ENCODE results near the gene AQP7.
"Not testable (repeated sequence)": the region's sequence is repeated elsewhere in the genome, so short reads cannot be mapped to it uniquely, and the experiment has no call there.

The AQP7 gene

GRCh38 chr9:33374634-33375237 lies 27.6 kb downstream of the AQP7 start:
- DNase-seq (ENCODE audit: low spot score), result peak; percentile 90

DNA sequence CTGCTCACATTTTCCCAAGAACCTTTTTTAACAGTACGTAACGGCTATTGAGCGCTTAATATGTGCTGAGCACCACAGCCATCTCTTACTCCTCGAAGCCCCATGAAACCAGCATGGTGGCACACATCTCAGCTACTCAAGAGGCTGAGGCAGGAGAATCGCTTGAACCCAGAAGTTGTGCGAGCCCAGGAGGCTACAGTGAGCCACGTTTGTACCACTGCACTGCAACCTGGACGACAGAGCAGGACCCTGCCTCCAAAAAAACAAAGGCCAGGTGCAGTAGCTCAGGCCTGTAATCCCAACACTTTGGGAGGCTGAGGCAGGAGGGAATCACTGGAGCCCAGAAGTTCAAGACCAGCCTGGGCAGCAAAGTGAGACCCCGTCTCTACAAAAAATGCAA lies 28.2 kb downstream of the AQP7 start:
- DNase-seq (ENCODE audit: low spot score), result no peak

DNA sequence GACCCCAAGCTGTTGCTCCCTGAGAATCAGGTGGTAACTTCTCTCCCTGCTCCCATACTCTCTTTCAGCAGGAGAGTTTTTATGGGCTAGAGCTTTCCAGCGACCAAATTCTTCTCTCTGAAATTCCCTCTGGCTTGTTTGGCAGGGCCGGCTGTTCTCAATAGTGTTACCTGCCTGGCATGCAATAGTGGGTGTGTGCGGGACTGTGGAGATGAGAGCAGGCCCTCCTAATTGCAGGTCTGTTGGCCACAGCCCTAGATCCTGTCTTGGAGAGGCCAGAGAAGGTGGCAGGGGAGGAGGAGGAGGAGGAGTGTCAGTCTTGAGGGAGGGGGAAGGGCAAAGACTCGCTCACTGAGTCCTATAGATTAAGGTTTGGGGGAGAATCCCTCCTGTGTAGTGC lies 29.5 kb downstream of the AQP7 start:
- DNase-seq (ENCODE audit: low spot score), result no peak

- no peak for DNase-seq (ENCODE audit: low spot score)
These were observed 35.3 kb downstream of the AQP7 start for GRCh38 chr9:33366979-33367480.

- DNase-seq (ENCODE audit: low spot score), result not testable (repeated sequence)
These were observed 37.6 kb downstream of the AQP7 start for GRCh38 chr9:33364814-33365213.

DNA sequence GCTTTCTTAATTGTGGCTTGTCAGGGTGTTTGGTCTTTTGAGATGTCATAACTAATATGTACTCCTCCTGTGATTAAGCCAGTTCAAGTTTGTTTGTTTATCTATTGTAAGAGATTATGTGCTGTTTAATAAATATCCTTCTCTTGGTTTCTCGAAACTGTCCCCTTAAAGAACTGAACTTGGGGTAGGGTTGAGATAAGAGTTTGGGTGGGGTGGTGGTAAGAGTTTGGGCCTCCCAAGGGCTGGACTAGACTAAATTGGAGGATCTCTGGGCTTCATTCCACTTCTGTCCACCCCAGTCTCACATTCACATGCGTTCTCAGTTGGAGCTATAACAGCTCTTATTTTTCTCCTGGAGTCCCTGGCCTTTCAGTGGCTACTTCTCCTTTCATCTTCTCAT lies 38.2 kb downstream of the AQP7 start:
- no peak for DNase-seq (ENCODE audit: low spot score)

GRCh38 chr9:33358641-33359040 lies 43.7 kb downstream of the AQP7 start:
- DNase-seq (ENCODE audit: low spot score), result not testable (repeated sequence)

DNA sequence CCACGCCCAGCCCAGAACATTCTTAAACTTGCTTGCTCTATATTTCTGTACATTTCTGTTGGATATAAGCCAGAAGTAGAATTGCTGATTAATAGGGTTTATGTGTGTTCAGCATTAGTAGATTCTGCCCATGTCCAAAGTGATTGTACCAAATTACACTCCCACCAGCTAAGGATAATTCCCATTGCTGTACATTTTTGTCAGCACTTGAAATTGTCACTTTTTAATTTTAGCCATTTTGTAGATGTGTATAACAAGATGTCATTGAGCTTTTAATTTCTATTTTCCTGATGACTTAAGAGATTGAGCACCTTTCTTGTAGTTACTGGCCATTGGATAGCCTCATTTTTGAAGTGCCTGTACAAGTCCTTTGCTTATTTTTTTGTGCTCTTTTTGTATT lies 46.4 kb downstream of the AQP7 start:
- DNase-seq (ENCODE audit: low spot score), result no peak

DNA sequence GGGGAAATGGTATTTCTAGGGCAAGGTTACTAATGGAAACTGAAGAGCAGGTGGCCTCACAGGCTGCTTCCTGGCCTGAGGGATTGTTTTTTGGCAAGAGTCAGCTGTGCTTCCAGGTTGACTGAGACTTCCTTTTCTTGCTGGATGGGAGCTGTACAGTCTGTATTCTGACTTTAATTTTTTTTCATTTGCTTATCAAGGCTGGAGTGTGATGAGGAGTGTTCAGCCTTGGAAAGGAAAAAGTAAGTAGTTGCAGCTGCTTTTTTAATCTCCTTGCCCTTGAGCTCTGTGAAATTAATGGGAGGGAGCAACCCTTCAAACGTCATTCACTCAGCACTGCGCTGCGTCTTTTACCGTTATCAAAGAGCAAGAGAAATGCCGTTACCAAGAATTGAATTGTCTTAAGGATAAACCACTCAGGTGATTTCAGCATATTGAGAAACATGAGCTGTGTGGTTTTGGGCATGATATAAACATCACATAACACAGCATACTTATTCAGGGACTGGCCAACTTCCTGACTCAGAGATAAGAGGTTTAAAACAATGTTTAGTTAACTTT lies 47.6 kb downstream of the AQP7 start:
- peak; percentile 90 for DNase-seq (ENCODE audit: low spot score)

- no peak for DNase-seq (ENCODE audit: low spot score)
These were observed 50.8 kb downstream of the AQP7 start for GRCh38 chr9:33351547-33351946.

DNA sequence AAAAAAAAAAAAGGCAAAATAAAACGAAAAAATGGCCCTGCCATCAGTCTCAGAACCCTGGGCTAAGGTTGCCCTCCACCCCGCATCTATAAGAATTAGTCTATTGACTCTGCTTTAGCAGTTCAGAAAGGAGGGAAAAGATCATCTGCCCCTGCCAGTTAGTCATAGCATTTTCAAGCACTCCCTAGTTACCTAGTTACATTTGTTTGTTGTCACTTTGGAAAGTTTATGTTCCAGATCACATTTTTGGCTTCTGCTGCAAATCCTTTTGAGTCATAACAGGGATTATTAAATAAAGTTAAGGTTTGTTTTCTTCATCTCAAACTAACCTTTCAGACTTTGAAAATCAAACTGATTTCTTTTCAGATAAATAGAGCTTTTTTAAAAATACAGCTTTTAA lies 52.1 kb downstream of the AQP7 start:
- no peak for DNase-seq (ENCODE audit: low spot score)

DNA sequence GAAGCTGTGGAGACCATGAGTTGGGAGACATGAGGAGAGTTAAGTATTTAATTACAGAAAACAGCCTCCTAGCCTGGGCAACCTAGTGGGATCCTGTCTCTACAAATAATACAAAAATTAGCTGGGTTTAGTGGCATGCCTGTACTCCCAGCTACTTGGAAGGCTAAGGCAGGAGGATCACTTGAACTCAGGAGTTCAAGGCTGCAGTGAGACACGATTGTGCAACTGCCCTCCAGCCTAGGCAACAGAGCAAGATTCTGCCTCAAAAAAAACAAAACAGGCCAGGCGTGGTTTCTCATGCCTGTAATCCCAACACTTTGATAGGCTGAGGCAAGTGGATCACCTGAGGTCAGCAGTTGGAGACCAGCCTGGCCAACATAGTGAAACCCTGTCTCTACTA lies 52.6 kb downstream of the AQP7 start:
- no peak for DNase-seq (ENCODE audit: low spot score)

DNA sequence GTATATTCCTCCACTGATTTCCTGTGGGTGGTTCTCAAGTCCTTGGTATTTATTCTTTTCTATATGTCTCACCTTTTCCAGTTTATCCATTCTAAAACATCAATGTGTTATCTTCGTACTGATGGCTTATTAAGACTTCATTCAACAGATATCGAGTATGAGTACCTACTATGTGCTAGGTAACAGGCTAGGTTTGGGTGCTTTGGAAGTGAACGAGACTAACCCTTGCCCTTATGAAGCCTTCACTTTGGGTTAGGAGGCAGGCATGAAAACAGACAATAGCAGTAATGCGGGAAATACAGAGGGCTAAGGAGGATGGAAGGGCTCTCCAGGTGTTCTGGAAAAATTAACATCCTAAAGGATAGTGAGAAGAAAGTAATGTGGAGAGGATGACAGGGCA lies 53.4 kb downstream of the AQP7 start:
- no peak for DNase-seq (ENCODE audit: low spot score)

DNA sequence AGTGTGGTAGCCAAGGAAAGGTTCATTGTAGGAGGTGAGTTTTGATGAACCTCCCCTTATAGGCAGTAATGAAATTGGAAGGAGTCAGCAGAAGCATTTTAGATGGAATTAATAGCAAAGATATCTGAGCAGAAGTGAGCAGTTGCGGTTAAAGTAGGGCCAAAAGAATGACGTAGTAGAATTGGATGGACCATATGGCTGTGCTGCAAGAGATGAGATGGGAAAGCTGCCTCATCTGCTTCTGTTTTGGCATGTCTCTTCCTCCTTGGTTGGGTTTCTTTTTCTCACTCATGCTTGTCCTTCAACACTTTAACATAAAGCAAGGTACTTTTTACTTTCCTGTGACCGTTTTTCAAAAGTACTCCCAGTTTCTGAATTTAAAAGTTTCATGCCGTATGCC lies 55.8 kb downstream of the AQP7 start:
- peak; percentile 54 for DNase-seq (ENCODE audit: low spot score)

- DNase-seq (ENCODE audit: low spot score), result no peak
These were observed 58.2 kb downstream of the AQP7 start for GRCh38 chr9:33344145-33344544.

GRCh38 chr9:33341182-33341581 lies 61.2 kb downstream of the AQP7 start:
- no peak for DNase-seq (ENCODE audit: low spot score)

GRCh38 chr9:33340186-33340585 lies 62.2 kb downstream of the AQP7 start:
- DNase-seq (ENCODE audit: low spot score), result no peak
